HG03108 (cell line): ENCODE data around the gene HTR7.
"Not testable (repeated sequence)": the region's sequence is repeated elsewhere in the genome, so short reads cannot be mapped to it uniquely, and the experiment has no call there.

Experiments used
- ATAC-seq: cut with Tn5 transposase; IDR thresholded peaks from one replicate; pipeline ENCODE4 v1.9.1; 2021; ENCODE audit warnings: moderate library complexity; ENCODE audit not compliant: unreplicated experiment

HTR7 gene

DNA sequence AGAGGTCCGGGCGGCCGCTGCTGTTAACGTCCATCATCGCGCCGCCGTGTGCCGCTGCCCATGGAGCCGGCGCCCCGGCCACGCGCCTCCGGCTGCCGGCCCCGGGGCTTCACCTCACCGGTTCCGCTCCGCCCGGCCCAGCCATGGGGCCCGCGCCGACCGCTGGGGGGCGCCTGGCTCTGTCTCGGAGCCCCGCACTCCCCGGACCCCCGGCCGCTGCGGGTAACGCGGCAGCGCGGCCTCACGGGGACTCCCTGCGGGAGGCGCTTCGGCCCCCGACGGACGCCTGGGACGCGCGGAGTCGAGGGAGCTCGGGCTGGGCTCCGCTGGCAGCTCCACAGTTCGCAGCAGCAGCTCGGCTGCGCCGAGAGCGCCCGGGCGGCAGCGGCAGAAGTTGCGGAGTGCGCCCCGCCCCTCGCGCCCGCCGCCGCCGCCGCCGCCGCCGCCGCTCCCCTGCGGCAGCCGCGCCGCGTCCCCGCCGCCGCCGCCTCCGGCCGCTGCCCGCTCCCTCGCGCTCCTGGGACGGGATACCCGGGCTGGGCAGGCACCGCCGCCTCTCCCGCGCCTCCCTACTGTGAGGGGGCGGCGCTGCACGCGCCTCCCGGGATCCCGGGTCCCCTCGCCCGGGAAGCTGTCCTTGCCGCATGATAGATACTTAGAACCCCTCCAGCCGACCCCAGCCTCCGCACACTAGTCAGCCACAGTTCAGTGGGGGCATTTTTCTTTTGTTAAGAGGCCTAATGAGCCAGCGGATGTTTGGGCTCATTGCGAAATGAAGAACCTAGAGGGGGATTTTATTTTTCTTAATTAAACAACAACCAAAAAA is at the start of gene HTR7:
TSS of gene HTR7 (minus strand) at position 405 of the 826 bp plus-strand sequence. CDS start at position 37, 368 bp downstream.
- peak; percentile 73 for ATAC-seq

DNA sequence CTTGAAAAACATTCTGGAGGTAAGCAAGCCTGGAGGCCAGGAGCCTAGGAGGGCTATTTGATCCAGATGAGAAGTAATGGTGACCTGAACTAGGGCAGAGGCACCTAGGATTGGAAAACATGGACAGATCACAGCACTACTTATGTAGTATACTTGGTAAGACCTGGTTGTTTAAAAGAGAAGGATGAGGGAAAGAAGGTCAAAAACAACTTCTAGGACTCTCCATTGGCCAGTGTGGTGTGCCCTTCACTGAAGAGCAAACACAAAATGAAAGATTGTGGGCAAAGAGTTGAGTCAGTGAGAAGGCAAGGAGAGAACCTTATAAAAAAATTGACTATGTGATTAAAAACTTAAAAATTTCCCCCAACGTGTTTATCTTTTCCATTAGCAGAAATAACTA is 48.8 kb upstream of the HTR7 start:
- no peak for ATAC-seq

DNA sequence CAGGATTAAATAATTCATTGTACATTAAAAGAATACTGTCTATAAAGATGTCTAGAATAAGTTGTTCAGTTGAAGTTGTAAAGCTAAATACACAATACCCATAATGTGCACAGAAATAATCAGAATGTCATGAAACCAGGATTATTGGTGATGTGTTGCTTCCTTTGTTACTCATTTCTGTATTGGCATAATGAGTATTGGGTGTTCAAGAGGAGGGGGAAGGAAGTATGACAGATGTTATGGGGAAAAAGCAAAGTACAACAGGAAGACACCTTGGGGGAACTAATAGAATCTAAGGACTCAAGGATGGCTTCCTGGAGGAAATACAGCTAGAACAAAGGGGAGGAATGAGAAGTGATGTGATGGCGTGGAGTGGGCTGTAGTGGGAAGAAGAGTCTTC is 48.1 kb upstream of the HTR7 start:
- ATAC-seq: no peak

GRCh38 chr10:90896916-90897315 is 39.1 kb upstream of the HTR7 start:
- ATAC-seq: not testable (repeated sequence)

GRCh38 chr10:90893190-90893589 is 35.4 kb upstream of the HTR7 start:
- ATAC-seq: no peak

DNA sequence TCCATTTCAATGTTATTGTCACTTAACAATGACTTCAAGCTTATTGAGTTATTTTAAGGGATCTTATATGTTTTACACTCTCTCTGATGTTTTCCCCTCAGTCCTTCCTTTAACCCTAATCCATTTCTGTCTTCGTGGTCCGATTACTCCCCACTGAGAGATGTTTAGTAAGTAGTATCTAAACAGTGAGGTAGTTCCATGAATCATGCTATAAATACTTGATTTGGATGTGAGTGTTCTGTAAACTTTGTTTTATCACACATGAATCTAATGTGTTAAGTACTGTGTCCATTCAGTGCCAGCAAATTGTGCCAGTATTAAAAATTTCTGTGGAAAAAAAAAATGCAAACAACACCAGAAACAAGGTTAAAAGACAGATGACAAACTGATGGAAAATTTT is 32.5 kb upstream of the HTR7 start:
- no peak for ATAC-seq

- no peak for ATAC-seq
These were observed 31.8 kb upstream of the HTR7 start for GRCh38 chr10:90889636-90890035.

- no peak for ATAC-seq
These were observed 30.5 kb upstream of the HTR7 start for GRCh38 chr10:90888387-90888786.

DNA sequence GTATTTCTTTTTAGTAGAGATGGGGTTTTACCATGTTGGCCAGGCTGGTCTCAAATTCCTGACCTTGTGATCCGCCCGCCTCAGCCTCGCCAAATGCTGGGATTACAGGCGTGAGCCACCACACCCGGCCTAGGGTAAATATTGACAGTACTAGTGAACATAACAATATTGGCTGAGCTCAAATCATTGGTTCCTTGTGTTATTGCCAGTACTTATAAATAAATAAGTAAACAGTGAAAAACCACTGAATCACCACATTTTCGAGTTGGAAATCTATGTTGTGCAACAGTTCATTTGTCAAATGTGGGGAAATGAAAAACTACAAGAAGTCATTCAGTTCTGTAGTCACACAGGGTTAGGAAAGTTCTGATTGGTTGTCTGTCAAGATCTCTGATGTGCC is 29.7 kb upstream of the HTR7 start:
- no peak for ATAC-seq

- ATAC-seq: no peak
These were observed 27.3 kb upstream of the HTR7 start for GRCh38 chr10:90885176-90885575.

GRCh38 chr10:90884431-90884830 is 26.6 kb upstream of the HTR7 start:
- no peak for ATAC-seq

DNA sequence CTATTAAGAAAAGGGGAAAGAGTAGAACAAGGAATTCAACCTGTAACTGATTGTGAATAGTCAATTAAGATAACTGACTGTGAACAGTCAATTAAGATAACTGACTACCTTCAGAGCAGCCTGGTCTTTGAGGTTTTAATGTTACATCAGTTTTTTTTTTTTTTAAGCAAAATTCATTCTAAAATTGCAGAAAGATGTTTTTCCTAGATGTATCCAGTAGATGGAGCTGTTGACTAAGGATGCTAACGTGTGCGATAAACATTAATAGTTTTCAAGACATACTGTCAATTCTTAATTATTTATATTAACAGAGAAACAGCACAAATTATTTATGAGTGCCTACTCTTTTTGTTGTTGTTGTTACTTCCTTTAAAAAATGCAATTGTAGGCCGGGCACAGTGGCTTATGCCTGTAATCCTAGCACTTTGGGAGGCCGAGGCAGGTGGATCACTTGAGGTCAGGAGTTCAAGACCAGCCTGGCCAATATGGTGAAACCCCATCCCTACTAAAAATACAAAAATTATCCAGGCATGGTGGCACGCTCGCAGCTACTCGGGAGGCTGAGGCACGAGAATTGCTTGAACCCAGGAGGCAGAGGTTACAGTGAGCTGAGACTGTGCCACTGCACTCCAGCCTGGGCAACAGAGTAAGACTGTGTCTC is 22.4 kb upstream of the HTR7 start:
- not testable (repeated sequence) for ATAC-seq

DNA sequence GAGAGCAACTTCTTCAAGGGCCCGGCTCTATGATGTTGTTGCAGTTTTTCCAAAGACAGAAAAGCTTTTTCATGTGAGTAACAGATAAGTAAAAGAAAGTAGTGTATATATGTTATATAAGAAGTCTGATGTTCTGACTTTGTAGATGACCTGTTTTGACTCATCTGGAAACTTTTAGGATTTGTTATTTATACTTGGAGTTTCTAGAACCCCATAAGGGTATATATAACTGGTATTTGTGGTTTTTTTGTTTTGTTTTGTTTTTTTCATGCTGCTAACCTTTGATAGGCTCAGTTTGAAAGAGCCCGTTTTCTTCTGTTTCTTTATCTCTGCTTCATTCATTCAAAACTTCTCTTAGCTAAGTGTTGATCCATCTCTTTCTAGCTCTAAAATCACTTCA is 21.2 kb upstream of the HTR7 start:
- ATAC-seq: no peak

DNA sequence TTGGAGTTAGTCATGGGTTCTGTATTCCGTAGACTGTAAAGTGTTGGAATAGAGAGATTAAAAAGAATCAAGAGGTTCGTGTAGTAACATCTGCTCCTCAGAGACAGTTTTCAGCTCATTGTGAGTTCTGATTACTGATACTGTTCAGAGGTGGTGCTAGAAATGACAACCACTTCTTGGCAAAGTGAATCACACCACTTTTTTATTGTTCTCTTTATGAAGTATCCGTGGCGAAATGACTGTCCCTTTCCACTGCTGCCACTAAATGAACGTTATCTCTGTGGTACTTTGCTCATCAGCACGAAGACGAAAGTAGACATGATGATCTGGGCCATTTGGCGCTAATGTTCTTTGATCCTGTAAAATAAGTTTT is 14.8 kb upstream of the HTR7 start:
- no peak for ATAC-seq

DNA sequence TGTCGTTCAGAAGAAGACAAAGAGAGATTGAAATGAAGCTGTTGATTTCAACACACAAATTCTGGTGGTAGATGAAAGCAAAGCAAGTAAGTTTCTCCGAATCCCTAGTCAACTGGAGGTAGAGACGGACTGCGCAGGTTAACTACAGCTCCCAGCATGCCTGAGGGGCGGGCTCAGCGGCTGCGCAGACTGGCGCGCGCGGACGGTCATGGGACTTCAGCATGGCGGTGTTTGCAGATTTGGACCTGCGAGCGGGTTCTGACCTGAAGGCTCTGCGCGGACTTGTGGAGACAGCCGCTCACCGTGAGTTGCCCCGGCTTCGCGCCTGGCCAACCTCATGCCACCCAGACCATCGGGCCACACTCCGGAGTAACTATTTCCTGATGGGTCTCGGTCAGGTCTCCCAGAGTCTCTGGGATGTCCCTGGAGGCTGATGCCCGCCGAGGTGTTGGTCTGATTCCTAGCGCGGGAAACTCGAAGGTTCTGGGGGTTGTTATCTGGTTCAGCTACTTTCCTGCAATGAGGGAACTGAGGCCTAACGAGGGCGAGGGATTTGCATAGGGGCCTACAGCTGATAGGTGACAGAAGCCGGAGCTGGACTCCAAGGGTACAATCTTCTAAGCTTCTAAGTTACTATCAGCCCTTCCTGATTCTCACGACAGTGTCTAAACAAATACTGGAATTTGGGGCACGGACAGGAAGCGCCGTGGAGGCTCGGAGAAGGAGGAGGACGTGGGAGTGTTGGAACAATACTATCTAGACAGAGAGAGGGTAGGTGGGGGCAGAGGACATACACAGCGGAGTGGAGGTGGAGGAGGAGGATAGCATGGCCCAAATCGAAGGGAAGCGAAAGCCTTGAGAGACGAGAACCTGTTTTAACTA is 14.2 kb upstream of the HTR7 start, which contains the start of gene RPP30:
TSS of gene RPP30 (plus strand) at position 209 of the 882 bp plus-strand sequence. CDS start at position 222, 13 bp downstream.
- peak; percentile 99 for ATAC-seq

DNA sequence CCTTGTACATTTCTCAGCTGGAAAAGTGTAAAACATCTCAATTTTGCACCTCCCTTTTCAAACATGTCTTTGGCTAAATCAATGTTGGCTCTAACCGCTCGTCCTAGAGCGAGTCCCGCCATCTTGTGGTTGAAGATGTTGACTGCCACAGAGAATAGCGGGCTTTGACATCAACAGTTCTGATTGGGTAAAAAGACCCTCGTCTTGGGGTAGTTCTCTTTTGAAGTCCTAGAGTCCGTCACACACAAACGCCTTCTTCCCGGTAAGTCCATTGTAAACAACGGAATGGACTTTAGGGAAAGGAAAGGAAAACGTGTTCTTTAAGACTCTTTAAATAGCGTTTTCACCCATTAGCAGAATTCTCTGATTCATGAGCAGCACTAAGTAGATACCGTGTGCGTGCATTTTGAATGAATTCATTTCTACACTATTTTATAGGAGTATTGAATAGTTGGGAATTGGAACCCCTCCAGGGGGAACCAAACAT is 13.5 kb upstream of the HTR7 start:
- peak; percentile 42 for ATAC-seq

- ATAC-seq: no peak
These were observed 8.3 kb upstream of the HTR7 start for GRCh38 chr10:90866050-90866598.

DNA sequence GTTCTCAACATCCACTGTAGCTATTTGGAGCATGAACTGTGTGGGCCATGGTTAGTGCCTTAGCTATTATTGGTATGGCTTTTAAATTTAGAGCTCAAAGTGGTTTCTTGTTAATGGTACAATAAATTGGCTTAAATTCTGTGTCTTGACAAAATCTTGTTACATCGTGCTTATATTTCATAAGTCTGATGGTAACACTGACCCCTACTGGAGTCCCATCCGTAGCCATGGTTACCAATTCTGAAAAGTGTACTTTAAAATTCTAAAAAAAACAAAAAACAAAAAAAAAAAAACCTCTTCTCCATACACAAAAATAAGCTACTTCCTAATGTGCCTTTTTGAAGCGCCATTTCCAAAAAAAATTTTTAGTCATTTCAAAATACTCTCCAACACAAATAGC is 7.6 kb upstream of the HTR7 start:
- ATAC-seq: no peak

GRCh38 chr10:90862908-90863514 is 5.2 kb upstream of the HTR7 start:
- no peak for ATAC-seq

- ATAC-seq: no peak
These were observed 3.0 kb upstream of the HTR7 start for GRCh38 chr10:90860790-90861189.
